K562 (cell line): ENCODE results near the gene ATP8B4. TPM values are rescaled to one million over a fixed set of nuclear protein-coding genes. Genes with fewer than 3 reads are reported as not detected.

Experiments
- ATAC-seq: fragments of 200-7000 bp; cut with Tn5 transposase; 3 replicates; pipeline ENCODE4 v1.9.1; 2020; ENCODE audit warnings: moderate library complexity
- BruUV-seq: library from RNA; stranded (reverse); fragments of 400-500 nt; replicated peaks from 2 replicates; lab custom pipeline; 2021; lab: Mats Ljungman, UMichigan
- CTCF ChIA-PET: fragments of 300-600 bp; formaldehyde crosslinking; extraction: SDS; loops from one replicate; lab custom pipeline; 2021; ENCODE audit warnings: low intra/inter-chr PET ratio; lab: Yijun Ruan, JAX
- POLR2A ChIA-PET: fragments of 300-600, 350-650 bp; sonication (Branson Sonifier 250); formaldehyde crosslinking; extraction: SDS; loops from one replicate; lab custom pipeline; 2021; ENCODE audit warnings: antibody characterized with exemption, inconsistent platforms; lab: Yijun Ruan, JAX
- DNase-seq, 4 experiments: peaks; one replicate each; pipeline versions ENCODE4 v3.0.0 to v3.0.0-alpha.2; 2011 to 2018; ENCODE audit warnings: low spot score in 3 of 4, mixed read lengths in 3 of 4; ENCODE audit errors: extremely low read depth in 1 of 4
- FAIRE-seq: peaks from 2 replicates; lab custom pipeline; 2011; peaks lifted over from hg19 to GRCh38; lab: Jason Lieb, UNC
- H2AFZ ChIP-seq: 2 replicates; pipeline ENCODE4 v1.6.0; 2011; ENCODE audit warnings: low read depth, low read length, control low read depth, inconsistent platforms
- H3K27ac ChIP-seq: fragments of 200-600 bp; 3 replicates; pipeline ENCODE4 v1.8.0; 2011; ENCODE audit warnings: low read depth, mild to moderate bottlenecking, control low read depth, inconsistent platforms, low read length, moderate library complexity, mixed read lengths; ENCODE audit errors: extremely low read depth
- H3K27me3 ChIP-seq, 2 experiments: fragments of 300-600 bp in 1 of 2; 2 replicates in 1 of 2; 3 replicates in 1 of 2; pipeline versions ENCODE4 v1.6.0 to v1.8.0; 2011; ENCODE audit warnings: inconsistent platforms in 2 of 2, low read length in 2 of 2, mild to moderate bottlenecking in 1 of 2, mixed read lengths in 1 of 2, moderate library complexity in 1 of 2; ENCODE audit not compliant: control insufficient read depth in 2 of 2, insufficient read depth in 2 of 2
- H3K36me3 ChIP-seq: fragments of 300-600 bp; 3 replicates; pipeline ENCODE4 v1.8.0; 2011; ENCODE audit warnings: mild to moderate bottlenecking, low read length, inconsistent platforms; ENCODE audit not compliant: control insufficient read depth, insufficient read depth
- H3K4me1 ChIP-seq, 2 experiments: fragments of 200-600 bp in 1 of 2; replicated peaks in 1 of 2; 2 replicates in 1 of 2; 3 replicates in 1 of 2; pipeline versions ENCODE4 v1.5.1 to v1.8.0; 2011; ENCODE audit warnings: inconsistent platforms in 2 of 2, low read length in 2 of 2, mild to moderate bottlenecking in 1 of 2, mixed read lengths in 1 of 2, moderate library complexity in 1 of 2; ENCODE audit not compliant: control insufficient read depth in 2 of 2, insufficient read depth in 2 of 2
- H3K4me2 ChIP-seq: 2 replicates; pipeline ENCODE4 v1.6.1; 2011; ENCODE audit warnings: low read length, control low read depth, inconsistent platforms, mixed read lengths; ENCODE audit not compliant: insufficient read depth
- H3K4me3 ChIP-seq: fragments of 200-600 bp; sonication (generic), shearing (Covaris generic); 2 replicates; pipeline ENCODE4 v1.5.1; 2016; ENCODE audit warnings: control low read depth, inconsistent platforms
- H3K79me2 ChIP-seq: fragments of 200-600 bp; 3 replicates; pipeline ENCODE4 v1.8.0; 2011; ENCODE audit warnings: low read length, inconsistent platforms; ENCODE audit not compliant: control insufficient read depth, insufficient read depth
- H3K9ac ChIP-seq, 2 experiments: 2 replicates each; pipeline versions ENCODE4 v1.6.0 to v1.6.1; 2011; ENCODE audit warnings: low read depth in 2 of 2, low read length in 2 of 2, control low read depth in 1 of 2, inconsistent platforms in 1 of 2, mild to moderate bottlenecking in 1 of 2, mixed read lengths in 1 of 2; ENCODE audit not compliant: insufficient read depth in 1 of 2
- H3K9me1 ChIP-seq: one replicate; pipeline ENCODE4 v1.6.0; 2011; ENCODE audit warnings: inconsistent platforms, mild to moderate bottlenecking, low read length, moderate library complexity; ENCODE audit not compliant: control insufficient read depth, insufficient read depth
- H3K9me3 ChIP-seq: replicated peaks from 2 replicates; pipeline ENCODE4 v1.5.1; 2011; ENCODE audit warnings: low read depth, low read length, inconsistent platforms; ENCODE audit not compliant: control insufficient read depth, insufficient read depth
- H4K20me1 ChIP-seq: replicated peaks from 2 replicates; pipeline ENCODE4 v1.6.1; 2011; ENCODE audit warnings: low read length, inconsistent platforms, mixed read lengths; ENCODE audit not compliant: control insufficient read depth, insufficient read depth
- HDAC3 ChIP-seq: fragments of 450-650 bp; IDR thresholded peaks from 2 replicates; pipeline ENCODE4 v1.6.1; 2018; ENCODE audit warnings: borderline replicate concordance, mild to moderate bottlenecking, moderate library complexity; ENCODE audit not compliant: partially characterized antibody
- NR4A1 ChIP-seq, 2 experiments: fragments of 250-450 bp in 1 of 2; fragments of 450-650 bp in 1 of 2; sonication (Bioruptor Pico) in 1 of 2; IDR thresholded peaks; 2 replicates each; pipeline versions ENCODE4 v1.4.0 to v1.6.1; 2016 to 2020; ENCODE audit warnings: mild to moderate bottlenecking in 2 of 2, missing compliant biosample characterization in 1 of 2, missing genetic modification characterization in 1 of 2, moderate library complexity in 1 of 2
- SMAD4 ChIP-seq: fragments of 250-450 bp; sonication (Bioruptor Pico); conservative IDR thresholded peaks from 2 replicates; pipeline ENCODE4 v1.8.0; 2021; ENCODE audit warnings: inconsistent platforms, mild to moderate bottlenecking, moderate library complexity
- SPI1 ChIP-seq: IDR thresholded peaks from 2 replicates; pipeline ENCODE4 v1.6.1; 2011; ENCODE audit warnings: low read depth, low read length, control low read depth, borderline replicate concordance
- TARDBP ChIP-seq: fragments of 450-650 bp; IDR thresholded peaks from 2 replicates; pipeline ENCODE4 v1.6.1; 2016
- ZNF644 ChIP-seq: fragments of 200-800 bp; sonication (Bioruptor generic); IDR thresholded peaks from 2 replicates; pipeline ENCODE4 v1.6.1; 2016; ENCODE audit warnings: low read depth, missing genetic modification characterization, missing compliant biosample characterization
- WGBS: fragments of 100-300 bp; shearing (Covaris generic); methylation state at CpG from one replicate; pipeline ENCODE4 v1.1.6; 2016; ENCODE audit warnings: low coverage, mixed read lengths; ENCODE audit not compliant: insufficient coverage; ENCODE audit errors: missing lambda C conversion rate; 5-methylcytosine and 5-hydroxymethylcytosine counted together
- in situ Hi-C: fragments of 300-500 bp; cut with MboI; formaldehyde crosslinking; loops from 4 replicates; pipeline ENCODE4 v1.15.0; 2018; ENCODE audit warnings: inconsistent platforms, mixed read lengths
- intact Hi-C: fragments of 100-400 bp; cut with micrococcal nuclease; formaldehyde crosslinking; loops from 2 replicates; pipeline ENCODE4 v1.14.2; 2022
- polyA plus RNA-seq, 8 experiments: library from polyadenylated mRNA; depleted of rRNA in 4 of 8; stranded (reverse) in 5 of 8; unstranded in 3 of 8; fragments of >200 nt; fragmentation: Nextera tagmentation in 2 of 8; fragmentation: Illumina TruSeq in 1 of 8; extraction: Ambion mirVana in 2 of 8; extraction: Trizol in 1 of 8; gene quantifications; 2 replicates each; pipeline versions ENCODE4 v1.2.1 to v1.2.3, GENCODE V29; 2011 to 2014; ENCODE audit warnings: inconsistent platforms in 1 of 8, missing spikeins in 1 of 8
- total RNA-seq, 7 experiments: library from RNA; depleted of rRNA in 6 of 7; stranded (reverse); fragments of >200 nt in 6 of 7; fragmentation: Illumina TruSeq in 2 of 7; extraction: Trizol in 2 of 7; gene quantifications; 2 replicates each; pipeline versions ENCODE4 v1.2.1 to v1.2.3, GENCODE V29; 2011 to 2021; ENCODE audit warnings: low replicate concordance in 1 of 7

ATP8B4 gene
- total and polyA plus RNA-seq, 9 of the 15 experiments (the other 6 are each of a cell fraction or from before 2014, with no cell fraction given) = 0.14 to 2.5 (median 0.44) TPM

DNA sequence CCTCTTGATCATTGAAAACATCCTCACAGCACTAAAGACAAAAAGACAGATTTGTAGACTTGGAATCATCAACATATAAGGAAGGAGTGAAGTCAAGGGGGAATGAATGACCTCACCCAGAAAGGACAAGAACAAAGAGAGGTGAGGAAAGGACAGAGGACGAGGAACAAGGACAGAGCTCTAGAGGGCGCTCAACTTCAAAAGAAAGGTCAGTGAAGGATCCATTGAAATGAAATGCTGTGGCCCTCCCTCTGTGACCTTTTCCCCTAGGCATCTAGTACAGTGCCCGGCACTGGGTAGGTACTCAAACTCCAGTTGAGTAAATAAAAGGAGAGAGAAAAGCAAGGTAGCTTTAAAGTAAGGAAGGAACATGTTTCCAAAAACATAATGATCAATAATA, 2.6 kb downstream of the ATP8B4 start (continued):
- TF ChIP-seq ZNF644 (tag) = no peak
- no peak for TF ChIP-seq SMAD4 (CRISPR knock-in tag)
- no peak for TF ChIP-seq NR4A1 (CRISPR knock-in tag; IDR thresholded peaks at IDR 0.05)
- no peak for TF ChIP-seq NR4A1 (tag; IDR thresholded peaks at IDR 0.05)
- TF ChIP-seq, all 486 proteins: peak for 15

DNA sequence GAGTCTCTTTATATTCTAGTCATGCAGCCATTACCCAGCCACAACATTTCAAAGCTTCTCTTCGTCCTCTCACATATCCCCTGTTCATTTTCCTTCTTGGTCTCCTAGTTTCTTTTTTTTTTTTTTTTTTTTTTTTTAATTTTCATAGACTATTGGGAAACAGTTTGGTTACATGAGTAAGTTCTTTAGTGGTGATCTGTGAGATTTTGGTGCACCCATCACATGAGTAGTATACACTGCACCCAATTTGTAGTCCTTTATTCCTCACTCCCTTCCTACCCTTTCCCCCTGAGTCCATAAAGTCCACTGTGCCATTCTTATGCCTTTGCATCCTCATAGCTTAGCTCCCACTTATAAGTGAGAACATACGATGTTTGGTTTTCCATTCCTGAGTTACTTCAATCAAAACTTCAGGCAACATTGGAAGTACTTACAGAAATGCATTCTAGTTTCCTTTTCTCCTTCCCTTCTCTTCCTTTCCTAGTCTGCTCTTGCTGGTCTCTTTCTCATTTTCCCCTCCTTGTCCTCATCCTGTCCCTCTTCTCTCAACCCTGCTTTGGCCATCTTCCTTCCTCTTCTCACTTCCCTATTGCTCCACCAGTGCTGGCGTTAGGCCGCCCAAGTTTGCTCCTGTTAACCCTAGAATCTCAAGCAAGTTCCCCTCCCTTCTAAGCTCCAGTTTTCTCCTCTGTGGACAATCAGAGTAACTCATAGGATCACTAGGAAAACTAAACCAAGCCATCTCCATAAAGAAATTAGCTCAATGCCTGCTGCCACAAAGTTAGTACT, 4.8 kb downstream of the ATP8B4 start:
- no peaks in the 10 kb centered on the region for H3K36me3 ChIP-seq
- no TSS peak for BruUV-seq
- H3K27ac ChIP-seq = no peak overlapping the region
- DNase-seq (no peak), ATAC-seq (no peak), FAIRE-seq (no peak)
- no peaks in the 10 kb centered on the region for H3K27me3 ChIP-seq
- TF ChIP-seq SPI1 (peak; percentile 31; the same call in 1 of the 2 replicates), HDAC3 (no peak), TARDBP (no peak)
- H3K79me2 ChIP-seq = no peaks in the 10 kb centered on the region
- no peaks in the 10 kb centered on the region for H3K9me3 ChIP-seq
- ChIA-PET CTCF (no interaction called here), POLR2A (no interaction called here)
- in situ Hi-C loops = no loop called here
- 27% methylated on average over 4 of the region's 4 CpGs for WGBS
- no peak overlapping the region for H2AFZ ChIP-seq
- no peaks in the 10 kb centered on the region for H4K20me1 ChIP-seq
- H3K4me1 ChIP-seq = peaks cover 0 to 4% of the 10 kb centered on the region in 2 experiments; a peak in 3 of 5 replicates
- intact Hi-C loops = no loop called here
- no peaks in the 10 kb centered on the region for H3K9me1 ChIP-seq
- H3K4me3 ChIP-seq = no peak overlapping the region
- H3K4me2 ChIP-seq = no peak overlapping the region
- H3K9ac ChIP-seq = no peak overlapping the region
